DMS114 treated with DMSO at 0.1 percent for 48 hours (cell line): ENCODE data around the gene MED26.

Experiments used
- DNase-seq: peaks from one replicate; lab custom pipeline; 2025; ENCODE audit not compliant: unreplicated experiment; lab: John Stamatoyannopoulos, UW

Gene MED26

GRCh38 chr19:16650821-16651220, 22.8 kb upstream of the MED26 start:
- no peak for DNase-seq

- DNase-seq, result no peak
These were observed 21.7 kb upstream of the MED26 start for GRCh38 chr19:16649734-16650133.

GRCh38 chr19:16645140-16645539, 17.1 kb upstream of the MED26 start:
- no peak for DNase-seq

- no peak for DNase-seq
These were observed 13.7 kb upstream of the MED26 start for GRCh38 chr19:16641695-16642094.

- no peak for DNase-seq
These were observed 12.9 kb upstream of the MED26 start for GRCh38 chr19:16640951-16641350.

GRCh38 chr19:16638666-16639065, 10.7 kb upstream of the MED26 start:
- no peak for DNase-seq

- DNase-seq, result no peak
These were observed 9.5 kb upstream of the MED26 start for GRCh38 chr19:16637535-16637934.

- DNase-seq, result no peak
These were observed 3.5 kb upstream of the MED26 start for GRCh38 chr19:16631465-16631864.

GRCh38 chr19:16628984-16629691, 1.1 kb upstream of the MED26 start:
- DNase-seq, result peak; percentile 50

GRCh38 chr19:16627928-16628182, 149 bp downstream of the MED26 start:
- DNase-seq, result no peak

GRCh38 chr19:16627193-16627927, 644 bp downstream of the MED26 start:
- no peak for DNase-seq

GRCh38 chr19:16626796-16627192, 1.2 kb downstream of the MED26 start:
- no peak for DNase-seq

GRCh38 chr19:16625163-16625958, 2.6 kb downstream of the MED26 start:
- DNase-seq, result no peak

- no peak for DNase-seq
These were observed 3.8 kb downstream of the MED26 start for GRCh38 chr19:16624236-16624635.

GRCh38 chr19:16623576-16623975, 4.4 kb downstream of the MED26 start:
- no peak for DNase-seq

GRCh38 chr19:16623066-16623465, 4.9 kb downstream of the MED26 start:
- DNase-seq, result no peak

GRCh38 chr19:16621165-16621800, 6.7 kb downstream of the MED26 start:
- DNase-seq, result no peak

- no peak for DNase-seq
These were observed 7.4 kb downstream of the MED26 start for GRCh38 chr19:16620584-16620983.

GRCh38 chr19:16620018-16620417, 8.0 kb downstream of the MED26 start:
- no peak for DNase-seq

- no peak for DNase-seq
These were observed 8.5 kb downstream of the MED26 start for GRCh38 chr19:16619457-16619856.

- DNase-seq, result no peak
These were observed 9.8 kb downstream of the MED26 start for GRCh38 chr19:16618248-16618647.

- no peak for DNase-seq
These were observed 12.2 kb downstream of the MED26 start for GRCh38 chr19:16615808-16616207.
